Left lung (tissue), 10 donors: ENCODE measurements around the gene NUB1. TPM values are rescaled to one million over a fixed set of nuclear protein-coding genes. Genes with fewer than 3 reads are reported as not detected.

ENCODE experiments used
- ATAC-seq: fragments of 200-7000 bp; cut with Tn5 transposase; one replicate; pipeline ENCODE4 v1.9.1; 2020; ENCODE audit warnings: moderate library complexity
- DNase-seq, 4 donors: peaks; one replicate each; pipeline ENCODE4 v3.0.0-alpha.2; 2013 to 2020
- H3K27ac ChIP-seq, 2 donors: fragments of 200-600 bp; sonication (generic) in 1 of 2; one replicate each; pipeline versions ENCODE4 v1.5.0 to v1.8.0; 2020 to 2021
- H3K27me3 ChIP-seq, 2 donors: fragments of 200-600 bp; sonication (generic) in 1 of 2; one replicate each; pipeline versions ENCODE4 v1.5.0 to v1.8.0; 2020 to 2021
- H3K36me3 ChIP-seq, 2 donors: fragments of 200-600 bp; sonication (generic) in 1 of 2; one replicate each; pipeline versions ENCODE4 v1.5.0 to v1.8.0; 2020 to 2021
- H3K4me1 ChIP-seq, 2 donors: fragments of 200-600 bp; one replicate each; pipeline ENCODE4 v1.8.0; 2021
- H3K4me3 ChIP-seq, 2 donors: fragments of 200-600 bp; sonication (generic) in 1 of 2; one replicate each; pipeline versions ENCODE4 v1.5.0 to v1.8.0; 2020 to 2021; ENCODE audit warnings: mild to moderate bottlenecking in 1 of 2
- H3K9me3 ChIP-seq, 2 donors: fragments of 200-600 bp; sonication (generic) in 1 of 2; one replicate each; pipeline versions ENCODE4 v1.5.0 to v1.8.0; 2020 to 2021
- CTCF ChIP-seq, 2 donors: fragments of 200-600 bp; sonication (generic) in 1 of 2; IDR thresholded peaks; one replicate each; pipeline versions ENCODE4 v1.5.0 to v1.8.0; 2021; ENCODE audit warnings: antibody characterized with exemption in 2 of 2
- intact Hi-C, 2 donors: fragments of 100-400 bp; cut with DNase I; formaldehyde crosslinking; loops; one replicate each; pipeline versions ENCODE4 v1.11.2 to v1.14.2; 2022
- polyA plus RNA-seq, 6 donors: library from polyadenylated mRNA; unstranded; fragments of 120-200 nt; gene quantifications; one replicate each; pipeline ENCODE4 v1.2.1, GENCODE V29; 2013; ENCODE audit not compliant: insufficient read length in 6 of 6
- total RNA-seq, 2 donors: library from RNA; stranded (reverse); fragmentation: NEBNext Ultra II Directional; extraction: Animal tissue kit (Norgen Biotek cat#: 25700); gene quantifications; one replicate each; pipeline ENCODE4 v1.2.1, GENCODE V29; 2021
- donor health status: DM: no; HTN: yes; CAD: no.
- donor health status: DM: no; HTN: no; CAD: no.

Gene NUB1
- total and polyA plus RNA-seq, 8 donors: 40.9 to 81.8 (median 72.0) TPM

DNA sequence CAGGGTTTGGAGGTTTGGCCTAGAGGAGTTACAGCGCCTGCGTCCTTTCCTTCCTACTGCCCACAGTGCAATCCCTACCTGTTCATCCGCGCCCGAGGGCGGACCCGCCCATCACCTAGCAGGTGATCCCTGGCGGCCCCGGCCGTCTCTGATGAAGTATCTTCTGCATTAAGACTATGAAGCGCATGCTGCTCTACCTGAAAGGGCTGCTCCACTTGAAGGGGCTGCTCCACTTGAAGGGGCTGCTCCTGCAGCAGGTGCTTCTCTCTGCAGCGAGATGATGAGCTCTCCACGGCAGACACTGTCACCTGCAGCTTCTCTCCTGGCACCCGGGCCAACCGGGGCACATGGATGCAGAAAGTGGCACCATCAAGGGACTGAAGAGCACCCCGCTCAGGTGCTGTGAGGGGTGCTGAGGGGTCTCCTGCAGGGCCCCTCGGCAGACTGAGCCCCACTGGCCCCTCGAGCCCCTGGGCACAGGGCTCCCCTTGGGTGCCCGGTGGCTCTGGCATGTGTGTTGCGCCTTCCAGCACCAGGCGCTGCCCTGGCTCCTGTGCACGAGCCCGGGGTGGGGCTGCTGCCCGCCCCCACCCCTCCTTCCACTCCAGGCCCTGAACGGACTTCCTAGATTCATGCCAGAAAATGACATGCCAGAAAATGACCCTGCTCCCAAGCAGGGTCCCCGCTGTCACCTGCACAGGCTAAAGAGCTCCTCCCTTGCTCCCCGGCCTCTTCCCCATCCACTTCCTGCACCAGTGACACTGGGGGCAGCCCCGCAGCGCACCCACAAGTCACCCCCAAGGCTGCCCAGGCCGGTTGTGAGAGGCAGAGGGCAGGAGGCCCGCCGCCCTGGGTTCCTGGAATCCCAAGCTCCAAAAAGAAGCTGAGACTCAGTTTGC, 38.8 kb downstream of the NUB1 start:
- no peak overlapping the region for H3K27ac ChIP-seq
- intact Hi-C loops: no loop called here
- peaks cover 0 to 47% of the 10 kb centered on the region in 2 donors for H3K36me3 ChIP-seq
- TF ChIP-seq CTCF (IDR thresholded peaks at IDR 0.05): no peak
- DNase-seq (peak in 1 of 4 donors; percentile 76), ATAC-seq (no peak)
- H3K4me1 ChIP-seq: peaks cover 0 to 15% of the 10 kb centered on the region in 2 donors
- no peaks in the 10 kb centered on the region for H3K9me3 ChIP-seq
- H3K4me3 ChIP-seq: no peak overlapping the region
- peaks cover 19 to 50% of the 10 kb centered on the region in 2 donors for H3K27me3 ChIP-seq

DNA sequence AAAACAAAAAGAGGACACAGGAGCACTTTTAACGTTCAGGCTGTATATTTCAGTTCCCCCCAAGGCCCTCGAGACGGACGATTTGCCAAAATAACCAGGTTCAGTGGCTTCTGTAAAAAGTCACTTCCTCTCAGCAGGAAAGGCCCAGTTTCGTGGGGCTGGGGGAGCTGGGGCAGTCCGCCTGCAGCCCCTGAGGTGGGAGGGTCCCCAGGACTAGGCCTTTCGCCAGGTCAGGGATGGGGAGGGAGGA, 39.4 kb downstream of the NUB1 start:
- Histone ChIP-seq H3K4me1 (peaks cover 0 to 15% of the 10 kb centered on the region in 2 donors), H3K36me3 (peaks cover 0 to 41% of the 10 kb centered on the region in 2 donors), H3K27me3 (peaks cover 19 to 55% of the 10 kb centered on the region in 2 donors), H3K27ac (no peak overlapping the region), H3K4me3 (peak overlapping the region in 1 of 2 donors; percentile 6), H3K9me3 (no peaks in the 10 kb centered on the region)
- no peak for TF ChIP-seq CTCF (IDR thresholded peaks at IDR 0.05)
- intact Hi-C loops: no loop called here
- no peak for DNase-seq
- no peak for ATAC-seq

DNA sequence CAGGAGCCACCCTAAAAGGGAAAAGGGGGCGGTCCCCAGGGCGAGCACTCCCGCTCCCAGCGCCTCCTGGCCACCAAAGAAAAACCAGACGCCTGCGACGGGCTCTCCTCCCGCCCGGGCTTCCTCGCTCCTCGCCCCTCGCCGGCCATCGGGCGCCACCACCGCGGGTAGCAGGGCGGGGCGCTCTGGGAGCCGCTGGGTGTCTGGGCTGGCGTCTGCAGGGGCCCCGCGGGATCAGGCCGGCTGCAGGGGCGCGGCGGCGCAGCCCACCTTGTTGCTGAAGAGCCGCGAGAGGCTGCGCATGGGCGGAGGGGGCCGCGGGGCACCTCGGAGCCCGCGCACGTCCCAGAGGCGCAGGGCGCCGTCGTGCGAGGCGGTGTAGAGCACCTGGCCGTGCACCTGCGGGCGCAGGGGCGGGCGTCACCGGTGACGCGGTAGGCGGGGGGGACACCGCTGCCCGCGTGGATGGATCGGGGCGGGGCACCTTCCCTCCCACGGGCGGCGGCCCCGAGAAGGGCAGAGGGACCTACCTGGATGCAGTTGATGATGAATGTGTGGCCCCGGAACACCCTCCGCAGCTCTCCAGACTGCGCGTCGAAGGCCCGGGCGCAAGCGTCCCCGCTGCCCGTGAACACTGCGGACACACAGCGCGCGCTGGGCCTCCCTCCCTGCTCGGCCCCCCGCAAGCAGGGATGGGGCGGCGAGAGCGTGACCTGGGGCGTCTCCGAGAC, 39.9 kb downstream of the NUB1 start:
- ATAC-seq (peak; percentile 17), DNase-seq (peak in 1 of 4 donors; percentile 76)
- intact Hi-C loops: no loop called here
- H3K4me3 ChIP-seq: peak overlapping the region in 1 of 2 donors; percentile 6
- H3K4me1 ChIP-seq: peaks cover 0 to 15% of the 10 kb centered on the region in 2 donors
- no peak overlapping the region for H3K27ac ChIP-seq
- peaks cover 0 to 36% of the 10 kb centered on the region in 2 donors for H3K36me3 ChIP-seq
- TF ChIP-seq CTCF (IDR thresholded peaks at IDR 0.05): no peak
- peaks cover 19 to 60% of the 10 kb centered on the region in 2 donors for H3K27me3 ChIP-seq
- no peaks in the 10 kb centered on the region for H3K9me3 ChIP-seq

- H3K27ac ChIP-seq: no peak overlapping the region
- peaks cover 0 to 29% of the 10 kb centered on the region in 2 donors for H3K36me3 ChIP-seq
- intact Hi-C loops: no loop called here
- ATAC-seq (no peak), DNase-seq (peak in 1 of 4 donors; percentile 76)
- H3K4me3 ChIP-seq: peak overlapping the region in 1 of 2 donors; percentile 6
- no peaks in the 10 kb centered on the region for H3K9me3 ChIP-seq
- TF ChIP-seq CTCF (IDR thresholded peaks at IDR 0.05): no peak
- peaks cover 19 to 66% of the 10 kb centered on the region in 2 donors for H3K27me3 ChIP-seq
- H3K4me1 ChIP-seq: peaks cover 0 to 15% of the 10 kb centered on the region in 2 donors
Measured at GRCh38 chr7:151382079-151382885, 40.7 kb downstream of the NUB1 start.
